Measurements from ENCODE around the gene PRMT1. TPM values are rescaled to one million over a fixed set of nuclear protein-coding genes. Genes with fewer than 3 reads are reported as not detected.

Gene PRMT1
- total RNA-seq, 2 experiments from 2014 or later: 103 to 108 TPM

- POLR2A ChIA-PET: no interaction called here
- no peak for DNase-seq
- no peaks in the 10 kb centered on the region for H3K27me3 Mint-ChIP-seq
- no peaks in the 10 kb centered on the region for H3K36me3 Mint-ChIP-seq (ENCODE audit: low read depth)
- H3K4me1 Mint-ChIP-seq: no peaks in the 10 kb centered on the region
- CTCF ChIA-PET: interaction anchor here (2.1 kb wide), 1 partner anchor 12 kb away, joined by 9 read pairs; no protein-coding TSS in a partner anchor
- no peak overlapping the region for H3K4me3 Mint-ChIP-seq
- H3K9me3 Mint-ChIP-seq: no peaks in the 10 kb centered on the region
- no peak overlapping the region for H3K27ac Mint-ChIP-seq
These were observed 53.1 kb downstream of the PRMT1 start for GRCh38 chr19:49730166-49730565.

Other genes starting within 250 kb of the PRMT1 start
- under 1 TPM; 0.30 to 0.43 TPM for gene SLC17A7, start 235.7 kb upstream of the PRMT1 start, total RNA-seq
- 100 to 1,000 TPM; 168 to 170 TPM for gene PIH1D1, start 225.5 kb upstream of the PRMT1 start, total RNA-seq
- gene ALDH16A1, start 224.0 kb upstream of the PRMT1 start, total RNA-seq: 10 to 100 TPM; 34.1 to 36.6 TPM
- gene FLT3LG, start 203.1 kb upstream of the PRMT1 start, total RNA-seq: 100 to 1,000 TPM; 187 to 197 TPM
- 1,000 to 10,000 TPM; 2,417 to 2,463 TPM for gene RPL13A, start 189.7 kb upstream of the PRMT1 start, total RNA-seq
- 1,000 to 10,000 TPM; 2,194 to 2,385 TPM for gene RPS11, start 180.8 kb upstream of the PRMT1 start, total RNA-seq
- 10 to 100 TPM; 10.2 to 11.1 TPM for gene FCGRT, start 164.6 kb upstream of the PRMT1 start, total RNA-seq
- gene RCN3, start 149.3 kb upstream of the PRMT1 start, total RNA-seq: 1 to 10 TPM; 1.8 to 2.0 TPM
- gene NOSIP, start 96.7 kb upstream of the PRMT1 start, total RNA-seq: 100 to 1,000 TPM; 162 to 163 TPM
- gene PRRG2, start 96.0 kb upstream of the PRMT1 start, total RNA-seq: 1 to 10 TPM; 1.0 to 1.1 TPM
- 10 to 100 TPM; 33.0 to 36.2 TPM for gene PRR12, start 86.1 kb upstream of the PRMT1 start, total RNA-seq
- 10 to 100 TPM; 17.8 to 18.1 TPM for gene RRAS, start 37.1 kb upstream of the PRMT1 start, total RNA-seq
- gene SCAF1, start 35.1 kb upstream of the PRMT1 start, total RNA-seq: 10 to 100 TPM; 65.3 to 66.4 TPM
- 100 to 1,000 TPM; 163 to 174 TPM for gene IRF3, start 11.4 kb upstream of the PRMT1 start, total RNA-seq
- 10 to 100 TPM; 71.2 to 74.3 TPM for gene BCL2L12, start 11.3 kb upstream of the PRMT1 start, total RNA-seq
- 1 to 10 TPM; 2.6 to 2.9 TPM for gene ADM5, start 12.3 kb downstream of the PRMT1 start, total RNA-seq
- gene CPT1C, start 13.8 kb downstream of the PRMT1 start, total RNA-seq: 1 to 10 TPM; 1.9 to 2.9 TPM
- under 1 TPM; 0.63 to 0.86 TPM for gene TSKS, start 86.0 kb downstream of the PRMT1 start, total RNA-seq
- gene AP2A1, start 89.7 kb downstream of the PRMT1 start, total RNA-seq: 10 to 100 TPM; 78.0 to 79.2 TPM
- 10 to 100 TPM; 13.7 to 13.9 TPM for gene FUZ, start 136.0 kb downstream of the PRMT1 start, total RNA-seq
- gene MED25, start 141.0 kb downstream of the PRMT1 start, total RNA-seq: 10 to 100 TPM; 65.3 to 67.9 TPM
- 10 to 100 TPM; 69.3 to 71.7 TPM for gene PTOV1, start 173.9 kb downstream of the PRMT1 start, total RNA-seq
- 100 to 1,000 TPM; 121 to 129 TPM for gene PNKP, start 190.3 kb downstream of the PRMT1 start, total RNA-seq
- 10 to 100 TPM; 20.2 to 23.0 TPM for gene AKT1S1, start 200.1 kb downstream of the PRMT1 start, total RNA-seq
- 10 to 100 TPM; 42.3 to 47.6 TPM for gene TBC1D17, start 200.4 kb downstream of the PRMT1 start, total RNA-seq
- gene IL4I1, start 219.6 kb downstream of the PRMT1 start, total RNA-seq: 10 to 100 TPM; 25.7 to 26.4 TPM